GM12892 (cell line): Measurements from ENCODE around the gene ATP6V1E1.

Source experiments
- POLR2A ChIP-seq: IDR thresholded peaks from 2 replicates; pipeline ENCODE4 v1.6.1; 2011; ENCODE audit warnings: low read depth, low read length, control low read depth
- TAF1 ChIP-seq: IDR thresholded peaks from 2 replicates; pipeline ENCODE4 v1.6.1; 2011; ENCODE audit warnings: low read depth, mild to moderate bottlenecking, control low read depth, low read length, borderline replicate concordance

DNA sequence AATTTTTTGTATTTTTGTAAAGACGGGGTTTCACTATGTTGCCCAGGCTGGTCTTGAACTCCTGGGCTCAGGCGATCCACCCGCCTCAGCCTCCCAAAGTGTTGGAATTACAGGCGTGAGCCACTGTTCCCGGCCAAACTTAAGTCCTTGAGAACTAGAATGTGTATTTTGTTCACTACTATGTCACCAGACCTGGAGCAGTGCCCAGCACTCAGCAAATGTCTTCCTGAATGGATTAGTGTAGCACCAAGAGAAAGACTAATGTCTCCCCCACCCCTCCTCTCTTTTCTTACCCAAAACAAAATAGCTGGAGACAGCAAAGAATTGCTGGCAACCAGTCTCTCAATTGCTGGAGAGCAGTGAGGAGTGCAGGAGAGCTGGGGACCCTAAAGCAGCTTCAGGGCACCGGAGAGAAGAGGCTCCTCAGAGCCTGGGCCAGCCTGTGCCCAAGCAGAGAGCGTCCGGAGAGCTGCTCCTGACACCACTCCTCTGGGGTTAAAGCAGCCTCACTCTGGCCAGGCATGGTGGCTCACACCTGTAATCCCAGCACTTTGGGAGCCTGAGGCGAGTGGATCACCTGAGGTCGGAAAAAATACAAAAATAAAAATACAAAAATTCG lies 50.3 kb downstream of the ATP6V1E1 start:
- TF ChIP-seq POLR2A (no peak), TAF1 (no peak)
